PC-3 (cell line): Measurements from ENCODE around the gene FLII. TPM values are rescaled to one million over a fixed set of nuclear protein-coding genes. Genes with fewer than 3 reads are reported as not detected.

ENCODE experiments used
- ATAC-seq: fragments of 200-7000 bp; cut with Tn5 transposase; 2 replicates; pipeline ENCODE4 v1.9.1; 2020; ENCODE audit warnings: mild to moderate bottlenecking, moderate library complexity
- BruUV-seq: library from RNA; stranded (reverse); fragments of 400-500 nt; replicated peaks from 2 replicates; lab custom pipeline; 2021; lab: Mats Ljungman, UMichigan
- CTCF ChIA-PET: fragments of 300-600 bp; sonication (Branson Sonifier 250); formaldehyde crosslinking; loops from one replicate; lab custom pipeline; 2022; ENCODE audit warnings: antibody characterized with exemption; lab: Charles Lee
- POLR2A ChIA-PET: fragments of 300-600 bp; sonication (Branson Sonifier 250); formaldehyde crosslinking; loops from one replicate; lab custom pipeline; 2022; ENCODE audit warnings: antibody characterized with exemption; ENCODE audit not compliant: unreplicated experiment; lab: Charles Lee
- DNase-seq: peaks from one replicate; pipeline ENCODE4 v3.0.0-alpha.2; 2015
- H2AFZ ChIP-seq: fragments of 300-600 bp; sonication (generic); 2 replicates; pipeline ENCODE4 v1.6.0; 2016; ENCODE audit warnings: antibody characterized with exemption, low read length
- H3F3A ChIP-seq: fragments of 300-600 bp; sonication (generic); one replicate; pipeline ENCODE4 v1.6.0; 2017; ENCODE audit warnings: antibody characterized with exemption, low read length, control low read depth, mild to moderate bottlenecking; ENCODE audit not compliant: unreplicated experiment
- H3K27ac ChIP-seq: fragments of 300-600 bp; sonication (generic); 2 replicates; pipeline ENCODE4 v1.5.1; 2016; ENCODE audit warnings: mild to moderate bottlenecking, low read length
- H3K27me3 ChIP-seq: fragments of 300-600 bp; sonication (generic); 2 replicates; pipeline ENCODE4 v1.6.1; 2016; ENCODE audit warnings: low read length, mixed read lengths
- H3K36me3 ChIP-seq: fragments of 300-600 bp; sonication (generic); 2 replicates; pipeline ENCODE4 v1.6.1; 2016; ENCODE audit warnings: low read depth, mixed run types, low read length, mixed read lengths
- H3K4me1 ChIP-seq: fragments of 300-600 bp; sonication (generic); 2 replicates; pipeline ENCODE4 v1.5.1; 2016; ENCODE audit warnings: low read length; ENCODE audit not compliant: insufficient read depth
- H3K4me2 ChIP-seq: fragments of 300-600 bp; sonication (generic); 2 replicates; pipeline ENCODE4 v1.6.0; 2016; ENCODE audit warnings: low read length
- H3K4me3 ChIP-seq: fragments of 300-600 bp; sonication (generic); 2 replicates; pipeline ENCODE4 v1.5.1; 2016; ENCODE audit warnings: mild to moderate bottlenecking, low read length, mixed read lengths
- H3K79me2 ChIP-seq: fragments of 300-600 bp; sonication (generic); 2 replicates; pipeline ENCODE4 v1.6.1; 2017; ENCODE audit warnings: low read length, mixed read lengths
- H3K9ac ChIP-seq: fragments of 300-600 bp; sonication (generic); 2 replicates; pipeline ENCODE4 v1.6.0; 2016; ENCODE audit warnings: mild to moderate bottlenecking, low read length
- H3K9me2 ChIP-seq: fragments of 300-600 bp; sonication (generic); replicated peaks from 2 replicates; pipeline ENCODE4 v1.6.1; 2016; ENCODE audit warnings: mixed run types, low read length, mixed read lengths
- H3K9me3 ChIP-seq: fragments of 300-600 bp; sonication (generic); 2 replicates; pipeline ENCODE4 v1.6.1; 2016; ENCODE audit warnings: low read length, mixed read lengths
- H4K20me1 ChIP-seq: fragments of 300-600 bp; sonication (generic); 2 replicates; pipeline ENCODE4 v1.6.1; 2016; ENCODE audit warnings: low read length, mixed read lengths
- EZH2 ChIP-seq: fragments of 300-600 bp; sonication (generic); IDR thresholded peaks from one replicate; pipeline ENCODE4 v1.6.1; 2017; ENCODE audit warnings: antibody characterized with exemption, mild to moderate bottlenecking, low read length; ENCODE audit not compliant: unreplicated experiment
- EZH2phosphoT487 ChIP-seq: fragments of 300-600 bp; sonication (generic); IDR thresholded peaks from 2 replicates; pipeline ENCODE4 v1.6.1; 2018; ENCODE audit warnings: mild to moderate bottlenecking, antibody characterized with exemption, low read length, borderline replicate concordance
- intact Hi-C: fragments of 100-400 bp; cut with micrococcal nuclease; formaldehyde crosslinking; loops from 2 replicates; pipeline ENCODE4 v1.9.0; 2023
- total RNA-seq: library from RNA; depleted of rRNA; stranded (reverse); fragments of >200 nt; gene quantifications from 2 replicates; pipeline ENCODE4 v1.2.3, GENCODE V29; 2014
- TF ChIP-seq, protein P1 (sequence below): fragments of 300-600 bp; sonication (generic); conservative IDR thresholded peaks from 2 replicates; pipeline ENCODE4 v1.5.1; 2017; ENCODE audit warnings: antibody characterized with exemption, low read depth, mild to moderate bottlenecking, low read length

The FLII gene
- total RNA-seq, 1 experiment from 2014 or later: 537 TPM

DNA sequence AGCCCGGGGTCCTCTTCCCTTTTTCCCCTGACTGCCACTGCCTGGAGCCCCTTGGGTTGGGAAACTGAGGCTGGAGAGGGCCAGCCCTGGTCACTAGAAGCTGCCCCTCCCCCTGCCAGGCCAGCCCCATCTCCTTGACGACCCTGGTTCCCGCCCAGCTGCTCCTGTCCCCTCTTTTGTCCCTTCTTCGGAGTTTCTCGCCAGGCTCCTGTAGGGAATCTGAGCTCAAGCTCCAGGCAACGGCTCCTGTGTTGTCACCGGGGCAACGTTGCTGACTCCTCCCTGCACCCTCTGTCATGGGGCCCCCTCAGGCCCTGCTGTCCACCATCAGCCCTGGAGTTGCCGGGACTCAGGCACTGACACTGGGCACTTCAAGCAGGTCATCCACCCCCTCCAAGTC lies 27.4 kb downstream of the FLII start:
- BruUV-seq: no TSS peak
- Histone ChIP-seq H3K79me2 (peaks cover 33% of the 10 kb centered on the region), H3K4me3 (no peak overlapping the region), H3K9me3 (no peaks in the 10 kb centered on the region), H3F3A (no peaks in the 10 kb centered on the region), H3K36me3 (peaks cover 3% of the 10 kb centered on the region; the same call in 1 of the 2 replicates), H3K4me2 (no peak overlapping the region), H3K4me1 (peaks cover 21% of the 10 kb centered on the region), H3K27me3 (no peaks in the 10 kb centered on the region), H3K9ac (no peak overlapping the region), H2AFZ (no peak overlapping the region), H3K27ac (no peak overlapping the region), H4K20me1 (0 out of 2 replicates have a peak, but pooled peaks cover 4% of the 10 kb centered on the region), H3K9me2 (no peaks in the 10 kb centered on the region)
- no peak for ATAC-seq
- POLR2A ChIA-PET: no interaction called here
- intact Hi-C loops: no loop called here
- CTCF ChIA-PET: no interaction called here
- no peak for DNase-seq
- no peak for TF ChIP-seq EZH2

DNA sequence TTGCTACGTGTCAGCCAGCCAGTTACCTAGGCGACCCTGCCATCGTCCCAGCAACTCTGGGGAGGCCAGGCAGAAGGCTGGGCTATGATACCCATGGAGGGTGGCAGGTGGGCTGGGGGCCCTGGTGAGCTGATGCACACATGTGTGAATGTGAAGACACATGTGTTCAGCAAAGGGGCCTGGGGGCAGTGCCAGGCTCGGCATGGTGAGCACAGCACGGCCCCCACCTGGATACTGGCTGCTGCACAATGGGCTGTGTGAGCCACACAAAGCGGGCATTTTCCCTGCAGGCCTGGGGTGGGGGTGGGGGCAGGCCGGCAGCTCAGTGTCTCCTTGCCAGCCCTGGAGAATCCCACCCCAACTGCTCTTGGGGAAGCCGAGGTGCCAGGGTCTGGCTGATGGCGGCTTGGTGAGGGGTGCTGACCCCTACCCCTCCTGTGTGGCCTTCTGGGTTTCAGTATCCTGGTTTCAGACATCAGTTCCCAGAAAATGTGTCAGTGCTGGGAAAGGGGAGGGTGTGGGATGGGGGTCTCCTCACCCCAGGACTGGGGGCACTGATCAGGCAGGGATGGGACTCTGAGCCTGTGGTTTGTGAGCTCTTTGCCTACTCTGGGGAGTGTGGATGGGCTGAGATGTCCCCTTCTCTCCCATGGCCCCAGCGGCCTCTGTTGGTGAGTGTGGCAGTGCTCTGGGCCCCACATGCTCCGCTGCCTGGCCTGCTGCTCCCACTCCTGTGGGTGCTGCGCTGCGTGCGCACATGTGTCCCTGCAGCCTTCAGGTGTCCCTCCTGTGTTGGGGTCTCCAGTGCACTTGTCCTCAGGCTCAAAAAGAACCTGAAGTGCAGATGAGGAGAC lies 28.0 kb downstream of the FLII start:
- H3K9me2 ChIP-seq: no peaks in the 10 kb centered on the region
- H3K4me3 ChIP-seq: no peak overlapping the region
- TF ChIP-seq EZH2 (no peak), EZH2phosphoT487 (no peak)
- TF ChIP-seq, protein P1, sequence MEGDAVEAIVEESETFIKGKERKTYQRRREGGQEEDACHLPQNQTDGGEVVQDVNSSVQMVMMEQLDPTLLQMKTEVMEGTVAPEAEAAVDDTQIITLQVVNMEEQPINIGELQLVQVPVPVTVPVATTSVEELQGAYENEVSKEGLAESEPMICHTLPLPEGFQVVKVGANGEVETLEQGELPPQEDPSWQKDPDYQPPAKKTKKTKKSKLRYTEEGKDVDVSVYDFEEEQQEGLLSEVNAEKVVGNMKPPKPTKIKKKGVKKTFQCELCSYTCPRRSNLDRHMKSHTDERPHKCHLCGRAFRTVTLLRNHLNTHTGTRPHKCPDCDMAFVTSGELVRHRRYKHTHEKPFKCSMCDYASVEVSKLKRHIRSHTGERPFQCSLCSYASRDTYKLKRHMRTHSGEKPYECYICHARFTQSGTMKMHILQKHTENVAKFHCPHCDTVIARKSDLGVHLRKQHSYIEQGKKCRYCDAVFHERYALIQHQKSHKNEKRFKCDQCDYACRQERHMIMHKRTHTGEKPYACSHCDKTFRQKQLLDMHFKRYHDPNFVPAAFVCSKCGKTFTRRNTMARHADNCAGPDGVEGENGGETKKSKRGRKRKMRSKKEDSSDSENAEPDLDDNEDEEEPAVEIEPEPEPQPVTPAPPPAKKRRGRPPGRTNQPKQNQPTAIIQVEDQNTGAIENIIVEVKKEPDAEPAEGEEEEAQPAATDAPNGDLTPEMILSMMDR: no peak
- intact Hi-C loops: no loop called here
- peaks cover 15% of the 10 kb centered on the region for H3K4me1 ChIP-seq
- H4K20me1 ChIP-seq: 0 out of 2 replicates have a peak, but pooled peaks cover 4% of the 10 kb centered on the region
- peaks cover 37% of the 10 kb centered on the region for H3K79me2 ChIP-seq
- no peaks in the 10 kb centered on the region for H3K9me3 ChIP-seq
- no peak overlapping the region for H2AFZ ChIP-seq
- ChIA-PET CTCF (no interaction called here), POLR2A (no interaction called here)
- no peak overlapping the region for H3K27ac ChIP-seq
- no peak overlapping the region for H3K9ac ChIP-seq
- no peak overlapping the region for H3K4me2 ChIP-seq
- DNase-seq: no peak
- no peaks in the 10 kb centered on the region for H3F3A ChIP-seq
- peaks cover 3% of the 10 kb centered on the region; the same call in 1 of the 2 replicates for H3K36me3 ChIP-seq
- no TSS peak for BruUV-seq
- ATAC-seq: no peak
- H3K27me3 ChIP-seq: no peaks in the 10 kb centered on the region

DNA sequence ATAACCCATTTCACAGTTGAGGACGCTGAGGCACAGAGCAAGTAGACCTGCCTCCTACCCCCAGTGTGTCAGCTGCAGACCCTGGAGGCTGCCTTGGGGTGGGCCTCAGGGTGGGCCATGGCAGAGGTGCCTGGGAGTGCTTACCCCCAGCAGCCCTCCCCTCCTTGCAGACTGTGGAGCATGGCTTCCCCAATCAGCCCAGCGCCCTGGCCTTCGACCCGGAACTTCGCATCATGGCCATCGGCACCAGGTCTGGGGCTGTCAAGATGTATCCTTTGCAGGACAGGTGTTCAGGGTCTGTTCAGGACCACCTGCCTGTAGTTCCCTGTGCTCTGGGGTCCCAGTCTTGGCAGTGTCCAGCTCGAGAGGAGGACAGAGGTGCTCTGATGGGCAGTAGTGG lies 28.8 kb downstream of the FLII start:
- H3K36me3 ChIP-seq: peaks cover 3% of the 10 kb centered on the region; the same call in 1 of the 2 replicates
- peaks cover 11% of the 10 kb centered on the region; the same call in 1 of the 2 replicates for H3K4me1 ChIP-seq
- H3K27ac ChIP-seq: no peak overlapping the region
- H3K4me3 ChIP-seq: no peak overlapping the region
- no peak overlapping the region for H3K9ac ChIP-seq
- ChIA-PET POLR2A (no interaction called here), CTCF (no interaction called here)
- peaks cover 37% of the 10 kb centered on the region for H3K79me2 ChIP-seq
- 0 out of 2 replicates have a peak, but pooled peaks cover 4% of the 10 kb centered on the region for H4K20me1 ChIP-seq
- H3K9me2 ChIP-seq: no peaks in the 10 kb centered on the region
- intact Hi-C loops: no loop called here
- no peaks in the 10 kb centered on the region for H3K27me3 ChIP-seq
- no peaks in the 10 kb centered on the region for H3K9me3 ChIP-seq
- ATAC-seq (no peak), DNase-seq (no peak)
- no TSS peak for BruUV-seq
- TF ChIP-seq, protein P1: no peak
- TF ChIP-seq EZH2 (no peak), EZH2phosphoT487 (no peak)
- H3K4me2 ChIP-seq: no peak overlapping the region
- H2AFZ ChIP-seq: no peak overlapping the region
- H3F3A ChIP-seq: no peaks in the 10 kb centered on the region
